IMR-90 (cell line): ENCODE results near the gene BRIP1. TPM values are rescaled to one million over a fixed set of nuclear protein-coding genes. Genes with fewer than 3 reads are reported as not detected.

ENCODE experiments used
- ATAC-seq: fragments of 200-7000 bp; cut with Tn5 transposase; 2 replicates; pipeline ENCODE4 v1.9.1; 2020; ENCODE audit warnings: low read depth, mild to moderate bottlenecking, moderate library complexity
- BruUV-seq: library from RNA; stranded (reverse); fragments of 400-500 nt; replicated peaks from 2 replicates; lab custom pipeline; 2021; lab: Mats Ljungman, UMichigan
- CTCF ChIA-PET: fragments of 300-600 bp; formaldehyde crosslinking; extraction: SDS; loops from one replicate; lab custom pipeline; 2021; ENCODE audit warnings: antibody characterized with exemption; lab: Yijun Ruan, JAX
- POLR2A ChIA-PET: fragments of 300-600 bp; sonication (Branson Sonifier 250); formaldehyde crosslinking; loops from one replicate; lab custom pipeline; 2022; ENCODE audit warnings: antibody characterized with exemption; ENCODE audit not compliant: unreplicated experiment; lab: Charles Lee
- DNase-seq: peaks from one replicate; pipeline ENCODE4 v3.0.0; 2013
- H2AFZ ChIP-seq: replicated peaks from 2 replicates; pipeline ENCODE3; 2013; ENCODE audit warnings: low read length, mild to moderate bottlenecking; ENCODE audit not compliant: poor library complexity
- H2AK5ac ChIP-seq: 2 replicates; pipeline ENCODE4 v1.6.1; 2013; ENCODE audit warnings: low read depth, low read length, inconsistent platforms
- H2AK9ac ChIP-seq: replicated peaks from 2 replicates; pipeline ENCODE3; 2013; ENCODE audit warnings: mild to moderate bottlenecking, low read depth, low read length, moderate library complexity; ENCODE audit not compliant: poor library complexity
- H2BK120ac ChIP-seq: 2 replicates; pipeline ENCODE4 v1.6.1; 2013; ENCODE audit warnings: low read depth, low read length, inconsistent platforms
- H2BK15ac ChIP-seq: 3 replicates; pipeline ENCODE4 v1.6.1; 2013; ENCODE audit warnings: low read depth, low read length, inconsistent platforms
- H2BK20ac ChIP-seq: 2 replicates; pipeline ENCODE4 v1.6.1; 2013; ENCODE audit warnings: low read depth, mild to moderate bottlenecking, inconsistent platforms, low read length, moderate library complexity
- H2BK5ac ChIP-seq: 2 replicates; pipeline ENCODE4 v1.6.1; 2013; ENCODE audit warnings: mild to moderate bottlenecking, low read depth, low read length, inconsistent platforms; ENCODE audit not compliant: poor library complexity, severe bottlenecking
- H3K14ac ChIP-seq: replicated peaks from 2 replicates; pipeline ENCODE4 v1.6.1; 2013; ENCODE audit warnings: low read depth, low read length, inconsistent platforms
- H3K18ac ChIP-seq: 2 replicates; pipeline ENCODE4 v1.6.1; 2013; ENCODE audit warnings: low read depth, low read length, control low read depth
- H3K23ac ChIP-seq: 2 replicates; pipeline ENCODE4 v1.6.1; 2013; ENCODE audit warnings: low read depth, low read length, inconsistent platforms
- H3K27ac ChIP-seq: 2 replicates; pipeline ENCODE4 v1.5.1; 2013; ENCODE audit warnings: mild to moderate bottlenecking, control low read depth, low read length; ENCODE audit not compliant: insufficient read depth
- H3K27me3 ChIP-seq: 2 replicates; pipeline ENCODE4 v1.6.1; 2013; ENCODE audit warnings: low read length; ENCODE audit not compliant: control insufficient read depth, insufficient read depth
- H3K36me3 ChIP-seq: 2 replicates; pipeline ENCODE4 v1.6.1; 2013; ENCODE audit warnings: low read length, mixed read lengths; ENCODE audit not compliant: control insufficient read depth, insufficient read depth
- H3K4ac ChIP-seq: 2 replicates; pipeline ENCODE4 v1.6.1; 2013; ENCODE audit warnings: low read depth, low read length, inconsistent platforms
- H3K4me1 ChIP-seq: 2 replicates; pipeline ENCODE4 v1.6.1; 2013; ENCODE audit warnings: low read length, mixed read lengths; ENCODE audit not compliant: control insufficient read depth, insufficient read depth
- H3K4me2 ChIP-seq: 2 replicates; pipeline ENCODE4 v1.6.1; 2013; ENCODE audit warnings: low read depth, mild to moderate bottlenecking, control low read depth, low read length, moderate library complexity
- H3K4me3 ChIP-seq: 2 replicates; pipeline ENCODE4 v1.5.1; 2013; ENCODE audit warnings: low read depth, mild to moderate bottlenecking, control low read depth, low read length, moderate library complexity; ENCODE audit not compliant: insufficient read depth
- H3K56ac ChIP-seq: 2 replicates; pipeline ENCODE4 v1.6.1; 2013; ENCODE audit warnings: low read length, inconsistent platforms; ENCODE audit not compliant: insufficient read depth; ENCODE audit errors: extremely low read depth
- H3K79me1 ChIP-seq, 2 experiments: 2 replicates each; pipeline ENCODE4 v1.6.1; 2013; ENCODE audit warnings: low read length in 2 of 2, inconsistent platforms in 1 of 2, low read depth in 1 of 2
- H3K9ac ChIP-seq: 2 replicates; pipeline ENCODE4 v1.6.1; 2013; ENCODE audit warnings: low read depth, low read length, control low read depth
- H3K9me1 ChIP-seq: 2 replicates; pipeline ENCODE4 v1.6.1; 2013; ENCODE audit warnings: low read length, inconsistent platforms; ENCODE audit not compliant: insufficient read depth
- H3K9me3 ChIP-seq: 2 replicates; pipeline ENCODE4 v1.6.1; 2013; ENCODE audit warnings: low read length; ENCODE audit not compliant: control insufficient read depth, insufficient read depth
- H4K20me1 ChIP-seq: 2 replicates; pipeline ENCODE4 v1.6.1; 2013; ENCODE audit warnings: low read length, inconsistent platforms; ENCODE audit not compliant: insufficient read depth
- H4K5ac ChIP-seq: 2 replicates; pipeline ENCODE4 v1.6.1; 2013; ENCODE audit warnings: mild to moderate bottlenecking, low read depth, low read length, control low read depth
- H4K8ac ChIP-seq, 2 experiments: 2 replicates each; pipeline ENCODE4 v1.6.1; 2013; ENCODE audit warnings: low read depth in 2 of 2, low read length in 2 of 2, control low read depth in 1 of 2, inconsistent platforms in 1 of 2
- H4K91ac ChIP-seq: 2 replicates; pipeline ENCODE4 v1.6.1; 2013; ENCODE audit warnings: low read depth, low read length, inconsistent platforms; ENCODE audit not compliant: insufficient read depth
- BHLHE40 ChIP-seq: fragments of 150-350 bp; IDR thresholded peaks from 2 replicates; pipeline ENCODE4 v1.6.1; 2016; ENCODE audit warnings: mild to moderate bottlenecking, low read depth, low read length
- CEBPB ChIP-seq: IDR thresholded peaks from 2 replicates; pipeline ENCODE4 v1.6.1; 2012; ENCODE audit warnings: low read depth, low read length, improper control_type of control experiment
- CHD1 ChIP-seq: IDR thresholded peaks from 2 replicates; pipeline ENCODE4 v1.6.1; 2012; ENCODE audit warnings: low read depth, low read length, improper control_type of control experiment
- CTCF ChIP-seq: conservative IDR thresholded peaks from 2 replicates; pipeline ENCODE4 v1.5.1; 2012; ENCODE audit warnings: mild to moderate bottlenecking, low read depth, low read length, improper control_type of control experiment
- ELK1 ChIP-seq: fragments of 150-350 bp; IDR thresholded peaks from 2 replicates; pipeline ENCODE4 v1.6.1; 2016; ENCODE audit warnings: low read depth, mild to moderate bottlenecking, low read length, moderate library complexity, borderline replicate concordance
- FOS ChIP-seq: fragments of 150-350 bp; IDR thresholded peaks from 2 replicates; pipeline ENCODE4 v1.6.1; 2016; ENCODE audit warnings: low read depth, low read length
- MAFK ChIP-seq: IDR thresholded peaks from 2 replicates; pipeline ENCODE4 v1.6.1; 2012; ENCODE audit warnings: low read depth, low read length, improper control_type of control experiment
- MAZ ChIP-seq: IDR thresholded peaks from 2 replicates; pipeline ENCODE4 v1.6.1; 2012; ENCODE audit warnings: low read depth, mild to moderate bottlenecking, low read length, improper control_type of control experiment, moderate library complexity, borderline replicate concordance
- MXI1 ChIP-seq: IDR thresholded peaks from 2 replicates; pipeline ENCODE4 v1.6.1; 2012; ENCODE audit warnings: low read depth, mild to moderate bottlenecking, low read length, moderate library complexity, borderline replicate concordance
- NFE2L2 ChIP-seq: fragments of 150-350 bp; IDR thresholded peaks from 2 replicates; pipeline ENCODE4 v1.6.1; 2016; ENCODE audit warnings: low read depth, mild to moderate bottlenecking, low read length
- POLR2A ChIP-seq: IDR thresholded peaks from 2 replicates; pipeline ENCODE4 v1.6.1; 2012; ENCODE audit warnings: mild to moderate bottlenecking, low read depth, low read length
- RAD21 ChIP-seq: IDR thresholded peaks from 2 replicates; pipeline ENCODE4 v1.6.1; 2012; ENCODE audit warnings: low read length, improper control_type of control experiment
- RCOR1 ChIP-seq: IDR thresholded peaks from 2 replicates; pipeline ENCODE4 v1.6.1; 2012; ENCODE audit warnings: mild to moderate bottlenecking, low read length, improper control_type of control experiment; ENCODE audit not compliant: insufficient replicate concordance
- RFX5 ChIP-seq: IDR thresholded peaks from 2 replicates; pipeline ENCODE4 v1.8.0; 2012; ENCODE audit warnings: low read depth, mild to moderate bottlenecking, low read length, moderate library complexity
- SMC3 ChIP-seq: fragments of 150-350 bp; IDR thresholded peaks from 2 replicates; pipeline ENCODE4 v1.6.1; 2016; ENCODE audit warnings: low read depth, mild to moderate bottlenecking, antibody characterized with exemption, low read length, moderate library complexity
- USF2 ChIP-seq: fragments of 150-350 bp; IDR thresholded peaks from 2 replicates; pipeline ENCODE4 v1.6.1; 2017; ENCODE audit warnings: mild to moderate bottlenecking, antibody characterized with exemption, low read length, low read depth
- WGBS, 2 experiments: methylation state at CpG; one replicate each; pipeline versions ENCODE4 v1.1.5 to v1.1.7; 2013; ENCODE audit warnings: missing lambda C conversion rate in 2 of 2; ENCODE audit not compliant: insufficient read length in 1 of 2; ENCODE audit errors: extremely low coverage in 2 of 2; 5-methylcytosine and 5-hydroxymethylcytosine counted together
- dilution Hi-C: fragments of 300-500 bp; cut with HindIII; formaldehyde crosslinking; loops from one replicate; pipeline ENCODE4 v1.14.3; 2018; ENCODE audit warnings: low sequenced_read_pairs; ENCODE audit not compliant: unreplicated experiment
- in situ Hi-C: fragments of 300-500 bp; cut with MboI; formaldehyde crosslinking; loops from 3 replicates; pipeline ENCODE4 v1.14.3; 2019; ENCODE audit warnings: low sequenced_read_pairs, inconsistent platforms, mixed read lengths
- intact Hi-C: fragments of 100-400 bp; cut with micrococcal nuclease; formaldehyde crosslinking; loops from 2 replicates; pipeline ENCODE4 v1.10.0; 2022
- polyA plus RNA-seq, 3 experiments: library from polyadenylated mRNA; depleted of rRNA; stranded (reverse); fragments of >200 nt; gene quantifications; 2 replicates each; pipeline ENCODE4 v1.2.3, GENCODE V29; 2012; ENCODE audit warnings: low replicate concordance in 1 of 3
- total RNA-seq: library from RNA; depleted of rRNA; stranded (reverse); fragments of >200 nt; gene quantifications from 2 replicates; pipeline ENCODE4 v1.2.3, GENCODE V29; 2012

Gene BRIP1
- total and polyA plus RNA-seq, 2 of the 4 experiments (the other 2 are of a cell fraction), result 6.1 to 19.7 TPM

GRCh38 chr17:61639818-61640217 lies 223.5 kb downstream of the BRIP1 start:
- H2BK5ac ChIP-seq, result no peak overlapping the region
- WGBS, 2 experiments, result 100% methylated on average over 1 of the region's 1 CpG; no CpG with 5 or more reads in 1 of the 2 experiments
- DNase-seq (no peak), ATAC-seq (no peak)
- H3K4ac ChIP-seq, result no peak overlapping the region
- no peaks in the 10 kb centered on the region for H3K36me3 ChIP-seq
- dilution Hi-C loops (no loop called here), intact Hi-C loops (loop anchor here (5.0 kb wide), 1 partner anchor 427 kb away; the partner anchor contains the start of gene MED13), in situ Hi-C loops (loop anchor here (5.0 to 25.0 kb wide), 2 partner anchors 202 to 422 kb away; partner anchors contain the start of gene MED13)
- no peak overlapping the region for H3K4me2 ChIP-seq
- H3K9me1 ChIP-seq, result no peaks in the 10 kb centered on the region
- H3K14ac ChIP-seq, result no peak overlapping the region
- no peaks in the 10 kb centered on the region for H3K4me1 ChIP-seq
- ChIA-PET POLR2A (no interaction called here), CTCF (interaction anchor here (1.1 kb wide), 1 partner anchor 197 kb away, joined by 5 read pairs; no protein-coding TSS in a partner anchor)
- H2BK20ac ChIP-seq, result no peak overlapping the region
- no peak overlapping the region for H3K4me3 ChIP-seq
- no peak overlapping the region for H3K9ac ChIP-seq
- H4K20me1 ChIP-seq, result no peaks in the 10 kb centered on the region
- H2AK5ac ChIP-seq, result no peak overlapping the region
- H3K27me3 ChIP-seq, result no peaks in the 10 kb centered on the region
- H4K91ac ChIP-seq, result no peak overlapping the region
- no peak overlapping the region for H4K5ac ChIP-seq
- no peaks in the 10 kb centered on the region for H3K79me1 ChIP-seq
- TF ChIP-seq POLR2A (no peak), CTCF (no peak), USF2 (no peak), CHD1 (no peak), RCOR1 (no peak), MAZ (no peak), ELK1 (no peak), FOS (no peak), RFX5 (no peak), MXI1 (no peak), CEBPB (no peak), NFE2L2 (no peak), MAFK (no peak), SMC3 (no peak), BHLHE40 (no peak), RAD21 (no peak)
- no TSS peak for BruUV-seq
- peaks cover 6% of the 10 kb centered on the region for H3K9me3 ChIP-seq
- no peak overlapping the region for H2AK9ac ChIP-seq
- no peak overlapping the region for H4K8ac ChIP-seq
- no peak overlapping the region for H2BK15ac ChIP-seq
- no peak overlapping the region for H3K23ac ChIP-seq
- no peak overlapping the region for H2BK120ac ChIP-seq
- no peak overlapping the region for H3K18ac ChIP-seq
- H3K27ac ChIP-seq, result no peak overlapping the region
- no peak overlapping the region for H2AFZ ChIP-seq
- H3K56ac ChIP-seq, result no peak overlapping the region
